GM23338 (cell line): ENCODE data around the gene ADAM8.

Experiments used
- CREB1 ChIP-seq: fragments of 250-450 bp; sonication (Bioruptor Pico); IDR thresholded peaks from 2 replicates; pipeline ENCODE4 v1.5.0; 2020; ENCODE audit warnings: low read depth, mild to moderate bottlenecking, moderate library complexity
- CTCF ChIP-seq, 2 experiments: fragments of 200-600 bp in 1 of 2; sonication (generic) in 1 of 2; conservative IDR thresholded peaks; 2 replicates each; pipeline versions ENCODE4 v1.5.1 to v1.6.1; 2016 to 2017; ENCODE audit warnings: antibody characterized with exemption in 2 of 2, low read depth in 2 of 2, mild to moderate bottlenecking in 2 of 2, moderate library complexity in 1 of 2
- ETS1 ChIP-seq: IDR thresholded peaks from 2 replicates; pipeline ENCODE4 v1.6.1; 2016; ENCODE audit warnings: antibody characterized with exemption
- EZH2 ChIP-seq: fragments of 200-600 bp; sonication (generic); IDR thresholded peaks from one replicate; pipeline ENCODE4 v1.8.0; 2017; ENCODE audit warnings: antibody characterized with exemption, mild to moderate bottlenecking, low read depth; ENCODE audit not compliant: unreplicated experiment
- EZH2phosphoT487 ChIP-seq: fragments of 200-600 bp; sonication (generic); IDR thresholded peaks from one replicate; pipeline ENCODE4 v1.8.1; 2018; ENCODE audit warnings: antibody characterized with exemption; ENCODE audit not compliant: unreplicated experiment
- JUNB ChIP-seq: IDR thresholded peaks from one replicate; pipeline ENCODE4 v1.6.1; 2016; ENCODE audit warnings: antibody characterized with exemption; ENCODE audit not compliant: unreplicated experiment
- NANOG ChIP-seq: IDR thresholded peaks from 2 replicates; pipeline ENCODE4 v1.6.1; 2016; ENCODE audit warnings: antibody characterized with exemption, borderline replicate concordance
- POLR2AphosphoS5 ChIP-seq: IDR thresholded peaks from 2 replicates; pipeline ENCODE4 v1.6.1; 2016; ENCODE audit warnings: antibody characterized with exemption, low read depth
- REST ChIP-seq: IDR thresholded peaks from one replicate; pipeline ENCODE4 v1.6.1; 2018; ENCODE audit warnings: antibody characterized with exemption; ENCODE audit not compliant: unreplicated experiment
- STAT1 ChIP-seq: IDR thresholded peaks from one replicate; pipeline ENCODE4 v1.6.1; 2016; ENCODE audit warnings: antibody characterized with exemption; ENCODE audit not compliant: unreplicated experiment
- ZNF114 ChIP-seq: fragments of 250-450 bp; sonication (Bioruptor Pico); IDR thresholded peaks from 2 replicates; pipeline ENCODE4 v1.5.0; 2020; ENCODE audit warnings: mild to moderate bottlenecking, moderate library complexity
- ZNF331 ChIP-seq: fragments of 250-450 bp; sonication (Bioruptor Pico); IDR thresholded peaks from 2 replicates; pipeline ENCODE4 v1.5.0; 2020; ENCODE audit warnings: low read depth, mild to moderate bottlenecking, moderate library complexity

- TF ChIP-seq CTCF (conservative IDR thresholded peaks at IDR 0.05; ENCODE audit: low read depth in 2 of 2), result no peak
- TF ChIP-seq POLR2AphosphoS5, result no peak
- no peak for TF ChIP-seq CREB1 (CRISPR knock-in tag)
- no peak for TF ChIP-seq REST
- no peak for TF ChIP-seq EZH2
- no peak for TF ChIP-seq NANOG
- no peak for TF ChIP-seq ETS1
- no peak for TF ChIP-seq EZH2phosphoT487
- no peak for TF ChIP-seq JUNB
- no peak for TF ChIP-seq ZNF114 (CRISPR knock-in tag)
- TF ChIP-seq STAT1, result no peak
- TF ChIP-seq ZNF331 (CRISPR knock-in tag), result no peak
Observed at GRCh38 chr10:133306941-133307379, 30.3 kb upstream of the ADAM8 start.
